ENCODE results near the gene MYO1B. TPM values are rescaled to one million over a fixed set of nuclear protein-coding genes. Genes with fewer than 3 reads are reported as not detected.

Gene MYO1B
- total RNA-seq, 1 experiment from 2014 or later, result 43.2 TPM

GRCh38 chr2:191225690-191226089 is 19.5 kb upstream of the MYO1B start:
- no peak overlapping the region for H4K5ac ChIP-seq (ENCODE audit: insufficient read length, low read depth, low read length)
- H2BK120ac ChIP-seq (ENCODE audit: low read depth, low read length, poor library complexity, severe bottlenecking), result no peak overlapping the region
- no peak overlapping the region for H3K4me3 Mint-ChIP-seq
- no peaks in the 10 kb centered on the region for H3K9me3 ChIP-seq (ENCODE audit: control insufficient read depth, low read depth, low read length)
- H2BK15ac ChIP-seq (ENCODE audit: low read depth, low read length), result no peak overlapping the region
- no peak overlapping the region for H2BK5ac ChIP-seq (ENCODE audit: insufficient read length, low read length)
- no peak overlapping the region for H2AK5ac ChIP-seq (ENCODE audit: insufficient read length, low read length)
- no peak overlapping the region for H3K9ac ChIP-seq (ENCODE audit: extremely low read depth, insufficient read length, low read length)
- H3K4me1 ChIP-seq (ENCODE audit: insufficient read depth, low read length), result no peaks in the 10 kb centered on the region
- H3K79me1 ChIP-seq (ENCODE audit: insufficient read depth, low read depth, low read length, poor library complexity, severe bottlenecking), result no peaks in the 10 kb centered on the region
- no peaks in the 10 kb centered on the region for H3K27me3 ChIP-seq (ENCODE audit: insufficient read depth, low read length)
- H3K18ac ChIP-seq (ENCODE audit: insufficient read length, low read depth, low read length), result no peak overlapping the region
- H3K23ac ChIP-seq (ENCODE audit: insufficient read length, low read depth, low read length), result no peak overlapping the region
- no peak overlapping the region for H3K27ac Mint-ChIP-seq
- H3K4ac ChIP-seq (ENCODE audit: low read depth, low read length), result no peak overlapping the region
- no peak overlapping the region for H4K8ac ChIP-seq (replicated peaks; ENCODE audit: insufficient read length, low read depth, low read length)
- H3T11ph ChIP-seq (ENCODE audit: low read length), result no peak overlapping the region
- no peak overlapping the region for H3K14ac ChIP-seq (ENCODE audit: insufficient read depth, low read length)
- H3K27me3 Mint-ChIP-seq (ENCODE audit: low read depth), result no peaks in the 10 kb centered on the region
- no peaks in the 10 kb centered on the region for H4K20me1 ChIP-seq (ENCODE audit: control insufficient read depth, insufficient read depth, insufficient read length)
- no peak for TF ChIP-seq CTCF (conservative IDR thresholded peaks at IDR 0.05)
- no peaks in the 10 kb centered on the region for H3K36me3 Mint-ChIP-seq (ENCODE audit: insufficient read depth in 1 of 3, low read depth in 3 of 3)
- no peaks in the 10 kb centered on the region for H3K79me2 ChIP-seq (ENCODE audit: insufficient read depth, low read length)
- H2BK12ac ChIP-seq (ENCODE audit: insufficient read length, low read depth, low read length), result no peak overlapping the region
- no peak overlapping the region for H4K91ac ChIP-seq (ENCODE audit: insufficient read length, low read depth, low read length)
- no peak overlapping the region for H3K27ac ChIP-seq (ENCODE audit: insufficient read length, low read depth, low read length)
- no peaks in the 10 kb centered on the region for H3K9me3 Mint-ChIP-seq
- no peak overlapping the region for H3K4me2 ChIP-seq (ENCODE audit: insufficient read depth, insufficient read length, low read length)
- WGBS (ENCODE audit: extremely low coverage, insufficient read length, low lambda C conversion rate), result no CpG with 5 or more reads among the region's 1 CpG
- H2AFZ ChIP-seq (ENCODE audit: low read length), result no peak overlapping the region
- H3K23me2 ChIP-seq (ENCODE audit: insufficient read length, low read depth, low read length, poor library complexity, severe bottlenecking), result no peaks in the 10 kb centered on the region
- H2BK20ac ChIP-seq (ENCODE audit: low read depth, low read length, poor library complexity, severe bottlenecking), result no peak overlapping the region
- H3K4me1 Mint-ChIP-seq, result peaks cover 16 to 19% of the 10 kb centered on the region in 2 experiments
- DNase-seq, result no peak
- no peak overlapping the region for H3K56ac ChIP-seq (ENCODE audit: insufficient read length, low read depth, low read length)

Measured in H9 (cell line).